Measurements from ENCODE around the gene PEMT. TPM values are rescaled to one million over a fixed set of nuclear protein-coding genes. Genes with fewer than 3 reads are reported as not detected.

PEMT gene
- total and polyA plus RNA-seq, 7 donors, result 5.3 to 21.9 (median 13.5) TPM

DNA sequence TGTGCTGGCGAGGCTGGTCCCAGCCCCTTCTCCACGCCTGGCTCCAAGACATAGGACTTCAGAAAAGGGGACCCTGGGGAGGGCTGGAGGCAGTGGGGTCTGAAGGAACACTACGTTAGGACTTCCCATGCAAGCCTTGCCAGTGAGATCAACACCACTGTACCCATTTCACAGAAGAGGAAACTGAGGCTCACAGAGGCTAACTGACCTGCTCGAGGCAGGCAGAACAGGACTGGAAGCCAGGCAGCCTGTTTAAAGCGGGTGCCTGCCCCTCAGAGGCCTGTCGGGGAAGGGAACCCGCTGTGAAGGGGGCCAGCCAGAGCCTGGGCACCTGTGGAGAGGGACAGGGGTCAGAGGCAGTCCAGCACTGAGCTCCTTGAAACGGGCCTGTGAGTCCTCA lies 32.3 kb downstream of the PEMT start:
- TF ChIP-seq POLR2AphosphoS5 (IDR thresholded peaks at IDR 0.05), result no peak
- TF ChIP-seq EP300 (IDR thresholded peaks at IDR 0.05), result no peak
- TF ChIP-seq, protein P1, sequence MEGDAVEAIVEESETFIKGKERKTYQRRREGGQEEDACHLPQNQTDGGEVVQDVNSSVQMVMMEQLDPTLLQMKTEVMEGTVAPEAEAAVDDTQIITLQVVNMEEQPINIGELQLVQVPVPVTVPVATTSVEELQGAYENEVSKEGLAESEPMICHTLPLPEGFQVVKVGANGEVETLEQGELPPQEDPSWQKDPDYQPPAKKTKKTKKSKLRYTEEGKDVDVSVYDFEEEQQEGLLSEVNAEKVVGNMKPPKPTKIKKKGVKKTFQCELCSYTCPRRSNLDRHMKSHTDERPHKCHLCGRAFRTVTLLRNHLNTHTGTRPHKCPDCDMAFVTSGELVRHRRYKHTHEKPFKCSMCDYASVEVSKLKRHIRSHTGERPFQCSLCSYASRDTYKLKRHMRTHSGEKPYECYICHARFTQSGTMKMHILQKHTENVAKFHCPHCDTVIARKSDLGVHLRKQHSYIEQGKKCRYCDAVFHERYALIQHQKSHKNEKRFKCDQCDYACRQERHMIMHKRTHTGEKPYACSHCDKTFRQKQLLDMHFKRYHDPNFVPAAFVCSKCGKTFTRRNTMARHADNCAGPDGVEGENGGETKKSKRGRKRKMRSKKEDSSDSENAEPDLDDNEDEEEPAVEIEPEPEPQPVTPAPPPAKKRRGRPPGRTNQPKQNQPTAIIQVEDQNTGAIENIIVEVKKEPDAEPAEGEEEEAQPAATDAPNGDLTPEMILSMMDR (IDR thresholded peaks at IDR 0.05), result no peak
- TF ChIP-seq POLR2A (IDR thresholded peaks at IDR 0.05), result no peak

DNA sequence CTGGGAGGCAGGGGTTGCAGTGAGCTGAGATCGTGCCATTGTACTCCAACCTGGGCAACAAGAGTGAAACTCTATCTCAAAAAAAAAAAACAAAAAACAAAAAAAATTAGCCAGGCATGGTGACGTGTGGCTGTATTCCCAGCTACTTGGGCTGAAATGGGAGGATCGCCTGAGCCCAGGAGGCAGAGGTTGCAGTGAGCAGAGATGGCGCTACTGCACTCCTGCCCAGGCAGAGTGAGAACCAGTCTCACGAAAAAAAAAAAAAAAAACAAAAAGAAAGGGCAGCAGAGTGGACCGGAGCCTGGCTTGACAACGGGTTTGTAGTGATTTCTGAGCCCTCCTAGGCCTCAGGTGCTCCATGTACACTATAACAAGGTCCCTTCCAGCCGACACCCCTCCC lies 33.1 kb downstream of the PEMT start:
- WGBS, 2 donors, result 92% methylated on average over 8 of the region's 8 CpGs
- no peaks in the 10 kb centered on the region for H3K9me3 ChIP-seq
- TF ChIP-seq POLR2A (IDR thresholded peaks at IDR 0.05) (no peak), EP300 (IDR thresholded peaks at IDR 0.05) (no peak), POLR2AphosphoS5 (IDR thresholded peaks at IDR 0.05) (no peak)
- TF ChIP-seq, protein P1 (IDR thresholded peaks at IDR 0.05), result no peak
- intact Hi-C loops (cut with DNase I), result no loop called here
- no peaks in the 10 kb centered on the region for H3K36me3 ChIP-seq
- DNase-seq, result no peak
- H3K27me3 ChIP-seq, result no peaks in the 10 kb centered on the region
- no peak overlapping the region for H3K27ac ChIP-seq
- no peaks in the 10 kb centered on the region for H3K4me1 ChIP-seq
- no peak overlapping the region for H3K4me3 ChIP-seq

More for the DNA sequence above, 32.3 kb downstream of the PEMT start:
- H3K4me3 ChIP-seq, result no peak overlapping the region
- H3K4me1 ChIP-seq, result no peaks in the 10 kb centered on the region
- intact Hi-C loops (cut with DNase I), result no loop called here
- WGBS, 2 donors, result 87 to 91% methylated on average over 8 of the region's 8 CpGs
- no peak overlapping the region for H3K27ac ChIP-seq
- H3K36me3 ChIP-seq, result no peaks in the 10 kb centered on the region
- no peaks in the 10 kb centered on the region for H3K27me3 ChIP-seq
- H3K9me3 ChIP-seq, result no peaks in the 10 kb centered on the region
- DNase-seq, result no peak

DNA sequence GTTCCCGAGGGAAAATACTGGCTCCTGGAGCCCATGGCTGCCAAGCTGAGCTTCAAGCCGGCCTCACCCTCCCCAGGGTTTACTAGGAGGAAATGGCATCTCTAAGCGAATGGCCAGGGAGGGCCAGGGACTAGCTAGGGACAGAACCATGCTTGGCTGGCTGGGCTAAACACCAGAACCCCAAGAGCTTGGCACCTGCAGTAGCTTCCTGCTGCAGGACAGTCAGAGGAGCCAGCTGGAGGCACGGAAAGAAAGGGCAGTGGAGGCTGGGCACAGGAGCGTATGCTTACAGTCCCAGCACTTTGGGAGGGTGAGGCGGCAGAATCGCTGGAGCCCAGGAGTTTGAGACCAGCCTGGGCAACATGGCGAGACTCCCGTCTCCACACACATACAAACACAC lies 33.7 kb downstream of the PEMT start:
- TF ChIP-seq POLR2AphosphoS5 (IDR thresholded peaks at IDR 0.05) (no peak), POLR2A (IDR thresholded peaks at IDR 0.05) (no peak), EP300 (IDR thresholded peaks at IDR 0.05) (no peak)
- TF ChIP-seq, protein P1 (IDR thresholded peaks at IDR 0.05), result no peak
- Histone ChIP-seq H3K27ac (no peak overlapping the region), H3K36me3 (no peaks in the 10 kb centered on the region), H3K27me3 (no peaks in the 10 kb centered on the region), H3K9me3 (no peaks in the 10 kb centered on the region), H3K4me3 (no peak overlapping the region), H3K4me1 (no peaks in the 10 kb centered on the region)
- intact Hi-C loops (cut with DNase I), result no loop called here
- no peak for DNase-seq
- WGBS, 2 donors, result 90 to 91% methylated on average over 9 of the region's 9 CpGs

DNA sequence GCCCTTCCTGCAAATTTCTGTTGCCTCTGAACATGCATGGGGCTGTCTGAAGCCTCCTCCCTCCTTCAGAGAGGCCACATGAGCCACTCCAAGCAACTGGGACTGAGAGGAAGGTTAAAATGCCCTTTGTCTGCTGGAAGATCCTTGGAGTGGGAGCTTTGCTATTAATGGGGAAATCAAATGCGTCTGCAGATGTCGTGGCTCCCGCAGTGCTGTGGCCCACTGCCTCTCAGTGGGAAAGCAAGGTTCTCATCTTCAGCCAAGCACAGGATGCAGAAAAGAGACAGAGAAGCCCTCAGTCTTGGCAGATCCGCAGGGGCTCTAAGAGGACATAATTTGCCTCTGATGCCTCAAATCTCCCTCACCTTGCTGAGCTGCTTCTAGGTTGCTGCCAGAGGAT lies 34.8 kb downstream of the PEMT start:
- Histone ChIP-seq H3K27me3 (no peaks in the 10 kb centered on the region), H3K36me3 (no peaks in the 10 kb centered on the region), H3K27ac (no peak overlapping the region), H3K9me3 (no peaks in the 10 kb centered on the region), H3K4me3 (no peak overlapping the region), H3K4me1 (no peaks in the 10 kb centered on the region)
- TF ChIP-seq POLR2A (IDR thresholded peaks at IDR 0.05) (no peak), POLR2AphosphoS5 (IDR thresholded peaks at IDR 0.05) (no peak), EP300 (IDR thresholded peaks at IDR 0.05) (no peak)
- TF ChIP-seq, protein P1 (IDR thresholded peaks at IDR 0.05), result no peak
- intact Hi-C loops (cut with DNase I), result no loop called here
- no peak for DNase-seq
- 93 to 96% methylated on average over 4 of the region's 4 CpGs for WGBS, 2 donors

DNA sequence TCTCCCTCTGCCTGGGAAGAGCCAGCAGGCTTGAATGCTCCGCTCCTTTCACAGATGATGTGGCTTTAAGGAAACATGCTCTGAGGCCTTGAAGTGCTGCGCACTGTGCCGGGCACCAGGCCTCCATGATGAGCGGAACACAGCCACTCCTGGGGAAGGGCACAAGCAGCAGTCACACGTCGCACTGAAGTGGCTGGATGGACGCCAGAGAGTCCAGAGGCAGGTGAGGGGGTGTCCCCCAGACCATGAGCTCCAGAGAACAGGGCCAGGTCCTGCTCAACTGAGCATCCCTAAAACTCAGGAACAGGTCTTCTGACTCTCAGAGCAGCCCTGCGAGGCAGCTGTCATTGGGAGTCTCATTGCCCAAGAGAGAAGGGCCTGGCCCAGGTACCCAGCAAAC lies 35.6 kb downstream of the PEMT start:
- TF ChIP-seq, protein P1 (IDR thresholded peaks at IDR 0.05), result no peak
- TF ChIP-seq POLR2AphosphoS5 (IDR thresholded peaks at IDR 0.05) (no peak), EP300 (IDR thresholded peaks at IDR 0.05) (no peak), POLR2A (IDR thresholded peaks at IDR 0.05) (no peak)
- intact Hi-C loops (cut with DNase I), result no loop called here
- H3K4me3 ChIP-seq, result no peak overlapping the region
- DNase-seq, result no peak
- 93 to 96% methylated on average over 8 of the region's 8 CpGs for WGBS, 2 donors
- H3K27ac ChIP-seq, result no peak overlapping the region
- H3K4me1 ChIP-seq, result no peaks in the 10 kb centered on the region
- no peaks in the 10 kb centered on the region for H3K9me3 ChIP-seq
- no peaks in the 10 kb centered on the region for H3K36me3 ChIP-seq
- no peaks in the 10 kb centered on the region for H3K27me3 ChIP-seq

Data from sigmoid colon (tissue), 7 donors.